HG03095 (cell line): ENCODE data around the gene SECTM1.

Experiments
- ATAC-seq: cut with Tn5 transposase; IDR thresholded peaks from one replicate; pipeline ENCODE4 v1.9.1; 2021; ENCODE audit warnings: moderate library complexity; ENCODE audit not compliant: unreplicated experiment

The SECTM1 gene

DNA sequence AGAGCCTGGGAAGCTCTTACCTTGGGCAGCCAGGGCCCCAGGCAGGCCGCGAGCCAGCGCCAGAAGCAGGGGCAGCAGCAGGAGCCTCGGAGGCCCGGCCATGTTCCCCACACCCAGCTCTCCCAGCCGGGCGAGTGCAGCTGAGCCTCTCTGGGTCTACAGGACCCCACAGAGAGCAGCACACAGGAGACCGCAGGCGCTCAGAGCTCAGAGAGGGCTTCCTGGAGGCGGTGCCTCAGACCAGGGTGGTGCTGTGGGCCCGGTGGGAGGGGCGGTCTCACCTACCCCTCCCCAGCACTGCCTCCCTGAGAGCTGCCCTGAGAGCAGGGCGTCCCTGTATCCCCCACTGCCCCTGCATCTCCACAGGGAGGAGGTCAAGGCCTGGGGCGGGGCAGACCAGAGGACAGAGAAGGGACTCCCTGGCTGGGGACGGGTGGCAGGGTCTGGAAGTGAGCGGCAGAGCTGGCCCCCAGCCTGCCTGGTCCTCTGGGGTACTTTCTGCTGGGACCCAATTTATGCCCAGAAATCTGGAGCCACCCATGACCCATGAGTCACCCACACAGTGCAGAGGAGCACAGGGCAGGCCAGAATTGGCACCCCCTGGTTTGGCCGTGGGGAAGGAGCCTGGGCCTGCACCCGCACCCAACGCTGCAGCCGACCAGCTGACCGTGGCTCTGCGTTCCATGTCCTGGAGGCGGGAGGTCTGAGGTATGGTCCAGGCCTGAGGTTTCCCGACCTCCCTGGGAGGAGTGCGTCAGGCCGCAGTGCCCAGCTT, 16.0 kb downstream of the SECTM1 start, which contains the start of gene CD7:
Gene CD7 (minus strand): TSS at position 215 of the 775 bp plus-strand sequence. CDS start 113 bp downstream, at position 102.
- no peak for ATAC-seq

DNA sequence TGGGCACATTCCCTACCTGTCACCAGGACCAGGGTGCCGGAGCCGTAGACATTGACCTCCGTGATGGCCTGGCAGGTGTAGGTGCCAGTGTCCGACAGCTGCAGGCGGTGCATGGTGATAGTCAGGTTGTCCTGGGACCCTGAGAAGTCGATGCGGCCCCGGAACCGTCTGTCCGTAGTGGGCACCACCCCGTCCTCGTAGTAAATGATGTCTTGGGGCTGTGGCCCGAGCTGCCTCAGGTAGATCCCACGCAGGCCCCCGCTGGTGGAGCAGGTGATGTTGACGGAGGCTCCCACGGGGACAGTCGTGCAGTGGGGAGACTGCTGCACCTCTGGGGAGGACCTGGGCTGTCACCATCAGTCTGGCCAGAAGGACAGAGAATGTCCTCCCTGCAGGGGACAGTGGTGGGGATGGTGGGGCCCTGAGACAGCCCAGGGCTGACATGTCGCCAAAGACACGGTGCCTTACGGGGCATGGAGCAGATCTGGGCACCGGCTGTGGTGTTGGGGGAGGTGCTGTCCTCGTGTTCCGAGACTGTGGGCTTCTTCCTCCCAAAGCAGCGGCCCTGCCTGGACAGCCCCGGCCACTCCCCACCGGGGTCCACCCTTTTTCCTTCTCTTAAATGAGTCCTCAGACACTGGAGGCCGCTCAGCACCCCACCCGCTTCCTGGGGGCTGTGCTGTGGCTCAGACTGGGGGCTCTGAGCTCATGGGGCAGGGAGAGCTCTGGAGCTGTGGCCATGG, 16.7 kb downstream of the SECTM1 start:
- ATAC-seq: no peak

DNA sequence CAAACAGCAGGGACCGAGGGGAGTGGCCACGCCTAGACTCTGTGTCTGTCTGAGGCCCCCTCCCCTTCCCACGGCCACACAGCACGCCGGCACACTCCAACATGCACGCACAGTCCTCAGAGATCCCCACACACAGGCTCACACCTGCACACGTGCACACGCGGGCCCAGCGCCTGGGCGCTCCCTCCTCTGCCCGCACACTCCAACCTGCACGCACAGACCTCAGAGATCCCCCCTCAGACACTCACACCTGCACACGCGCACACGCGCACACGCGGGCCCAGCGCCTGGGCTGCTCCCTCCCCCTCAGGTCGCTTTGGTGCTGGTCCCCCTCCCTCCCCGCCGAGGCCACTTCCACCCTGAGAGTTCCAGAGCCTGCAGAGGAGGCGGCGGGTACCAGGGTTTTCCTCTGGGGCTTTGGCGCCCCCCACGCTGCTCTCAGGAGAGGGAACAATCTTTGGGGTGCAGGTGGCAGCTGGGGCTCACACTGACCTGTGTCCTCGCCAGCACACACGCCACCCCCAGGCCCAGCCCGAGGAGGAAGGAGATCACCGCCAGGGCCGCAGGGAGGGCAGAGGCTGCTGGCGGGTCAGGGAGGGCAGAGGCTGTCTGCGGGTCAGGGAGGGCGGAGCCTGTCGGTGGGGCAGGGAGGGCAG, 17.7 kb downstream of the SECTM1 start:
- ATAC-seq: no peak

DNA sequence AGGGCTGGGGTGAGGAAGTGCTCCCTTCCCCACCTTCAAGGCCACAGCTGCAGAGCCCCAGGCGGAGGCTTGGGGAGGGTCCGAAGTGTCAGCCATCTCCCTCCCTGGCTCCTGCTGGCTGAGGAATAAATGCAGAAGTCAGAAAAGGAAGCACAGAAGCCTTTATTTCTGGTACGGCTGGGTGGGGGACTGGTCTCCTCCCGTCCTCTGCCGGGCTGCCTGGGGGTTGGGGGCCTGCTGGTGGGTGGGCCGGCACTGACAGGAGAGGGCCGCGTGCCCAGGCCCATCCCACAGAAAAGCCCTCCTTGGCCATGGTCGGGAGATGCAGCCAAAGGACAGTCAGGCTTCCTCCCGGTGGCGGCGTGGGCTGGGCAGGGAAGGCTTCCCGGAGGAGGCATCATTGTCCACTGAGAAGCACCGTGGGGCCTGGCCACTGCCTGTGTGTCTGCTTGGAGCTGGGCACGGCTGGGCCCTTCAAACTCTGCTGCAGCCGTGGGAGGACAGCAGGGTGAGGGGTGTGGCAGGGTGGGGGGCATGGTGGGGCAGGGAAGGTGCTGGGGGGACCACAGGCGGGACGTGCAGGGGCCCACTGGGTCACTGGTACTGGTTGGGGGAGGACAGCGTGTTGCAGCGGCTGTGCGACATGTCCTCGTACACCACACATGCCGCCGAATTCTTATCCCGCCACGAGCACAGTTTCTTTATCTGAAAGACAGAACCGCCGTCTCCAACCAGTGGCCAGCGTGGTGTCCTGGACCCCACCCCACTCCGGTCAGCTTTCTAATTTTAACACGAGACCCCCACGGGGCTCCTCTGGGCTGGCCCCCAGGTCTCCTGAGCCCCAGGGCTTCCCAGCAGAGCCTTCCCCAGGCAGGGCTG, 18.6 kb downstream of the SECTM1 start:
- ATAC-seq: no peak

DNA sequence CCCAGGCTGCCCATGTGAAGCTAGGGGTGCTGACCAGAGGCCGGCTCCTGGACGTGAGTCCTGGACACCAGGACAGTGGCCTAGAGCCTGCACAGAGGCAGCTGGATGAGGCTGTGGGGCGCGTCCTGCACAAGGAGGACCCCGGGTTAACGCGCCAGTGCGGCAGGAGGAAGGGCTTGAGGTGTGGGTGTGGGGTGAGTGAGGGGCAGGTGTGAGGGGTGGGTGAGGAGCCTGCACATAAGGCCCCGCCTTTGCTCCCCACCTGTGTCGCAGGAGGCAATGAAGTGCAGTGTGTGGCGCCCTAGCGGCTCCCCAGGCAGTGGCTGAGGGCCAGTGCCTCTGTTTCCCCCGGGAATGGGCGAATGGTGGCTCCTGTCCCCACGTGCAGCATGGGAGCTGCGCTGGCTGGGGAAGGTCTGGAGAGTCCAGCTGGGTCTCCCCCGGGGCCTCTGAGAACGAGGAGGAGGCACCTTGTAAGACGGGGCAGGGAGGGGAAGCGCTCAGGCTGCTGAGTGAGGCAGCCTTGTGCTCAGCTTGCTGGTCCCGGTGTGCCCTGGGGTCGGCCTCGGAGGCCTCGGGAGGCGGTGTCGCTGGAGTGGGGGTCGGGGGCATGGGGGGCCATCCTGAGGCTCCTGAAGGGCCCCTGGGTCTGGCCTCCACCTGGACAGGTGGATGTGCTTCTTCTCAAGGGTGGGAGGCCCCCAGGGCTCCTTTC, 19.4 kb downstream of the SECTM1 start:
- ATAC-seq: no peak

DNA sequence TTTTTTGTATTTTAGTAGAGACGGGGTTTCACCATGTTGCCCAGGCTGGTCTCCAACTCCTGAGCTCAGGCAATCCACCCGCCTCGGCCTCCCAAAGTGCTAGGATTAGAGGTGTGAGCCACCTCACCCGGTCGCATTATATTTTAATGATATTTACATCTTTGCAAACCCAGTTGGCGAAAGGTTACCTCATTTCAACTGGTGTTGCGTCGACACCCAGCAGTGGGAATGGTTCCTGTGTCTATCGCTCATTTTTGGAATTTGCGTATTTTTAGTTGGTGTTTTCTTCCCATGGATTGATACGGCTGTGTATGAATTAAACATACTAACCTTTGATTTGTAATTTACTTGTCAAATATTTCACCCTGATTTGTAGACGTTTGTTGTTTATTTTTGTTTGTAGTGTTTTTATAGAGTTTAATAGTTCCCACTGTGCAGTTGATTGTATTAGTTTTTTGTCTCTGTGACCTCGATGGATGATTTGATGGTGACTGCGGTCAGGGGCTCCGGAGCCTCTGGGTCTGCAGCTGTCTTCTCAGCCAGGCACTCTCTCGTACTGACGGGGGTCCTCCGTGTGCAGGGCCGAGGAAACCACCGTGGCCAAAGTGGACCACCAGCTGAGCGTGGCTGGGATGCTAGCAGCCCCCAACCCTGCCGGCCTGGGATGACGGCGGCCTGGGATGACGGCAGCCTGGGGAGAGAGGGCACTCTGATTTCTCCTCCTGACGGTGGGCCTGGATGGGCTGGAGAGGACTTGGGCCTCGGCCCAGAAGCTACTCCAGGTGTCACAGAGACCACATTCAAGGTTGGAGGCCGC, 20.2 kb downstream of the SECTM1 start:
- no peak for ATAC-seq

DNA sequence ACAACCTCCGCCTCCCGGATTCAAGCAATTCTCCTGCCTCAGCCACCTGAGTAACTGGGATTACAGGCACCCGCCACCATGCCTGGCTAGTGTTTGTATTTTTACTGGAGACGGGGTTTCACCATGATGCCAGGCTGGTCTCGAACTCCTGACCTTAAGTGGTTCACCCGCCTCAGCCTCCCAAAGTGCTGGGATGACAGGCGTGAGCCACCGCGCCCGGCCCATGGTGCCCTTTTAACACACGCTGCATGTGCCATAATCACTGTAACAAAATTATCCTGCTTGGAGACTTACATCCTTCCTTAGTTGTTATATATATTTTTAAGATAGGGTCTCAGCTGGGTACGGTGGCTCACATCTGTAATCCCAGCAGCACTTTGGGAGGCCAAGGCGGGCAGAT, 21.6 kb downstream of the SECTM1 start:
- ATAC-seq: no peak

DNA sequence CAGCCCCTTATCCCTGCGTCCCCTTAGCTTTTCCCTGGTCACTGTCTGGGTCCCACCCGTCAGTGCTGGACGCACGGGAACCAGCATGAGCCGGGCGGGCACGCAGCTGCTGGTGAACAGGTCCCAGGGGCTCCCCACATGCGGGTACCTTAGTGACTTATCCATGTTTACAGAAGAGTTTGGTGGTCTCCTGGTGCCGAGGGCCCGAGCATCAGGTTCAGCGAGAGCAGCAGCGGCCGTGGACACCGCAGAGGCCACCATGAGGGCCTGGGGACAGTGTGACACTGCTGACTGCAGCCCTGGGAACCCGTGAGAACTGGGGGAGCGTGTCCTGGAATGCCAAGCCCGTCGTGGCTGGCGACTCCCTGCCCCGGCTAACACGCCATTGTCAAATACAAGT, 22.7 kb downstream of the SECTM1 start:
- ATAC-seq: no peak

DNA sequence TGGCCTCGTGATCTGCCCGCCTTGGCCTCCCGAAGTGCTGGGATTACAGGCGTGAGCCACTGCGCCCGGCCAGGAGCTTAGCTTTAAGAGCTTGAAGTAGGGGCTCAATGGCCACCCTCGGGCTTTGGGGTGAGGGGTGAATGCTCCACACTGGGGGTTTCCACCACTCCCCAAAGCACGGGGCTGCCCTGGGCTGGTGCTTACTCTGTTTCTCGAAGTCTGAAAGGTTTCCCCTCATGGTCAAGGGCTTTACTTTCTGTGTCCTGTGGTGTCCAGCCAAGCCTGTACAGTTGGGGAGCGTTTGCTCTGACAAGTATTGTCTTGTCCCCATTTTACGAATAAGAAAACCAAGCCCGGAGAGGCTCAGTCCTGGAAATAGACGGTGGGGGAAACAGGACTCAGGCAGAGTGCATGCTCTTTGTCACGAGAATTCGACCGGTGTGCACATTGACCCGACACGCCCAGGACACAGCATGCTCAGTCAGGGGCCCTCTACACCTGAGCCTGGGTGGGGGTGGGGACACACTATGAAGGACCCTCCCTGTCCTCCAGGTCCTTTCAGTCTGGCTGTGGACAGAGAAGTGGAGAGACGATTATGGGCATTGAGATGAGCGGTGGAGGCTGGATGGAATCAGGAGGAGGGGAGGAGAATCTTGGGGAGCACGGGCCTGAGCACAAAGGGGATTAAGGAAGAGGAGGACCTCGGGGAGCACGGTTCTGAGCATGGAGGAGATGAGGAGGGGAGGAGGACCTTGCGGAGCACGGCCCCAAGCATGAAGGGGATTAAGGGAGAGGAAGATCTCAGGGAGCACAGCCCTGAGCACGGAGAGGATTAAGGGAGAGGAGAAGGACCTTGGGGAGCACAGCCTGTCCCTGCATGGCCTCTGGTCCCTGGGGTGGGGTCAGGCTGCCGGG, 23.7 kb downstream of the SECTM1 start:
- no peak for ATAC-seq

DNA sequence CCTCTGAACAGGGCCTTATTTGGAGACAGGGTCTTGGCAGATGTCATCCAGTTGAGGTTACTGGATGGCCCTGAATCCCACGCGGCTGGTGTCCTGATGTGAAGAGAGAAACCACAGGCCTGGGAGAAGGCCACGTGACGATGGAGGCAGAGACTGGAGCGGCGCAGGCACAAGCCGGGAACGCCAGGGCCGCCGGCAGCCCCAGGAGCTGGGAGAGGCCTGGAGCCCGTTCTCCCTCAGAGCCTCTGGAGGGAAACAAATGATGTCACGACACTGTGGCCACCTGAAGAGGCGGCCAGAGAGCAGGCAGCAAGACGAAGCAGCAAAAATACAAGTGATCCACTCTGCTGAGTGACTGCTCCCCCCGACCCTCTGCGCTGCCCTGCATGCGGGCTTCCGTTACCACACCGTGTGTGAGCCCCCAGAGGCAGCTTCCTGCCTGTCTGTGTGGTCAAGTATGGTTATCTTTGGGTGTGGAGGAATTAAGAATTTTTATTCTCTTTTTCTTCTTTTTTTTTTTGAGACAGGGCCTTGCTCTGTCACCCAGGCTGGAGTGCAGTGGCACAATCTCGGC, 27.8 kb downstream of the SECTM1 start:
- ATAC-seq: no peak

DNA sequence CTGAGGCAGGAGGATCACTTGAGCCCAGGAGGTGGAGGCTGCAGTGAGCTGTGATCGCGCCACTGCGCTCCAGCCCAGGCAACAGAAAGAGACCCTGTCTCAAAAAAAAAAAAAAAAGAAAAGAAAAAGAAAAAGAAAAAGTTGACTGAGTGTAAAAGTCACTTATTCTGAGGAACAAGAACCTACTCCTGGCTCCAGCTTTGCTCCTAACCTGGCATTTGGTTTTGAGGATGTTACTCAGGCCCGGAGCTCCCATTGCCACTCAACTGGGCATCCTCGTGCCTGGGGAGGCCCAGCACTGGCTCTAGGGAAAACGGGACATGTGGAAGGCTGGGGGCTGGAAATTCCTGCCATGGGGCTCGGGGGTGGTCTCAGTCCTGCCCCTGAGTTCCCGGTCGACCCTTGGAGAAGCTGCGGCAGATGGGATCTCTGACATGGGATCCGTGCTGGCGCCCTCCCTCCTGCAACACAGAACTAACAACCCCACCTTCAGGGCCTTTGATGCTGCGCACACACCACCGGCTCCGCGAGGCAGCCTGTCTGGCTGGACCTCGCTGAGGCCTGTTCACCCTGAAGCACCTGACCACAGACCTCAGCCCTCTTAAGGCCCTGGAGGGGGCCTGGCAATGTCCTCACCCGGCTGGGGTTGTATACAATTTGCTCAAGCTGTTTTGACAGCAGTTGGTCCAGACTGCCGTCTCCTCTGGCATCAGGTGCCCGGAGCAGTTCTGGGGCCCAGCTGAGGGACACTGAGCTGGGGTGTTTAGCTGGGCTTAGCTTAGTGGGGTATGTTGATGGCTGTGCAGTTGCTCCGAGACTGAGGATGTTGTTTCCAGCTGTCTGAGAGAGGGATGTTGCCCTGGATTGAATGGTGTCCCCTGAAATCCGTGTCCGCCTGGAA, 28.5 kb downstream of the SECTM1 start:
- no peak for ATAC-seq

DNA sequence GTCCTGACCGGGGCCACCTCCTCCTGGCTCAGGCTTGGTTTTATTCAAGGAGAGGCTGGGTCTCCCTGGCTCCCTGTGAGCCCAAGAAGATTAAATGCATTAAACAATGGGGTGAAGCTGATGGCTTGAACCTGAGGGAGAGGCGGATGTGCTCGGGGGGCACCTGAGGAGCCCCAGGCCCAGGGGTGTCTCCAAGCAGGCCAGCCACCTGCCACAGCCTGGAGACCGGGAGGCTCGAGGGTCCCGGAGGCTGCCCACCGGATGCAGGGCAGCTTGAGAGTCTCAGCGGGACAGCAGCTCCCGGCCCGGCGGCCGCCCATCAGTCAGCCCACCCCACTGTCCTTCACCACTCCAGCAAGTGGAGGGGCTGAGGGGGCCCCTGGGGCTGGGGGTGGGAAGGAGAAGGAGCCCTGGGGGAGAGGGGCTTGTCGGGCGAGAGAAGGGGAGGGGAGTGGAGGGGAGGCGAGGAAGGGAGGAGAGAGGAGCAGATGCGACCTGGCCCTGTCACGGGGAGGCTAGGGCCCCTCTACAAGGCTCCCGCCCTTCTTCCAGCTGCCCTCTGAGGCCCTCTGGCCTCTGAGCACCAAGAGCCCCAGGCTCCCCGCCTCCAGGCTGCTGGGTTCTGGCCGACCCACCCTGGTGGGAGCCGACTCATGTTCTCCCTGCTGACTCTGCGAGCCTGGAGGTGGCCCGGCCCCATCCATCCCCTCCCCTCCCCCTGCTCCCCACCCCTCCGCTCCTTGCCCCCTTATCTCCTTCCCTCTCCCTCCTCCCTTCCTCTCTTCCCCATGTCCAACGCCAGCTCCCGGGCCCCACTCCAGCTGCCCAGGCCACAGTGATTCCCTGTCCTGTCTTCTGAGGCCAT, 29.4 kb downstream of the SECTM1 start:
- no peak for ATAC-seq

DNA sequence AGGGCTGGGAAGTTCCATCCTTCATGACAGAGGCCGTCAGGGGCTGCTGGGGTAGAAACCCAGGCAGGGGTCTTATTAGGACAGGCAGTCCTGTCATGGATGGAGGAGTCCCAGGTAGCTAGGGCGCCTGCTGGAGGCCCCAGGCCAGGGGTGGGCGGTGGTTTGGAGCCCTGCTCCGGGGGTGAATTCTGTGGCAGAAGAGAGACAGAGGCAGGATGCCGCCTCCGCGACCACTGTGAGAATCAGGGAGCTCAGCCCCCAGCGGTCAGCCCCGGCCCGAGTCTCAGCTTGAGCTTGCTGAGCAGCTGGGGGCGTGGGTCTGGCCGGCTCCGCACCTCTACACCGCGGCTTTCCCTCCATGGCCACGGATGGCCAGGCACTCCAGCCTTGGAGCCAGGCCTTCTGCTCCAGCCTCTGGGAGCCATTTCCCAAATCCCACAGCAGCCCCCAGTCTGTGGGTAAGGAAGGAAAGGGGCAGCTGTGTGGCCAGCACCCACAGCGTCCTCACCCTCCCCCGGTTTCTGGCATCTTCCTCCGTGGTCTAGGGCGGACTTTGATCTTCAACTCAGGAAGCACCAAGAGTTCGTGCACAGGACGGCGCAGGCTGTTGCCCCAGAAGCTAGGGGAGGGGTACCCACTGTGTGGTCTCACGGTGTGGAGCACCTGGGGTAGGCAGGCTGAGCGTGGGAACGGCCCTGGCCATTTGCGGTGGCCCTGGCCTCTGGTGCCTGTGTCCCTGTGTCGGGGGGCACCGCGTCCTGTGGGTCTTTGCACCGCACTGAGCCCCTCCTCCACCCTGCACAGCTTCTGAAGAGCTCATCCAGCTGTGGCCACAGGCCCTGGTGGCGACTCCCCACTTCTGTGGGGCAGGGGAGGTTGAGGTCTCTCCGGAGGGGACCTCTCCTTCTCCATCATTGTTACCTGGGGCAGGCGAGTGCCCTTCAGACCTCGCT, 30.3 kb downstream of the SECTM1 start:
- no peak for ATAC-seq

DNA sequence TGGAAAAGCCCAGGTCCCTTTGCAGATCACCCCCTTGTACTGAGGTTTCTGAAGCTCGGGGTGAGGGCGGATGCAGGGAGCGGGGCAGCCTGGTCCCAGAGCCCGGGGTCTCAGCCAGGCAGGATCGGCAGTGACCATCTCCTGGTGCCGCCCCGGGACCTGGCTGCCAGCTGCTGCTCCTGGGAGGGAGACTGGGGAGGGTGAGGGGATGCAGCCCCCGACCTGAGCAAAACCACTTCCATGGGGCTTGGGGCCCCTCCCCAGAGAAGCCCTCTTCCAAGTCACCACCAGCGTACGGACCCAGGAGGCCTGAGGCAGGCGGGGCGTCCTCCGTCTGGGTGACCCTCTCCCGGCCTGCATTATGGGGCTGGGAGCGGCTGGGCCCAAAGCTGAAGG, 31.0 kb downstream of the SECTM1 start:
- no peak for ATAC-seq
